GM12878 (cell line): ENCODE measurements around the gene FGR.

Experiments
- EZH2 ChIP-seq: IDR thresholded peaks from 2 replicates; pipeline ENCODE4 v1.6.1; 2012; ENCODE audit warnings: low read depth, mild to moderate bottlenecking, control low read depth, inconsistent platforms, low read length, borderline replicate concordance; ENCODE audit not compliant: control insufficient read depth
- GABPA ChIP-seq: IDR thresholded peaks from 2 replicates; pipeline ENCODE4 v1.6.1; 2014; ENCODE audit warnings: antibody characterized with exemption, low read depth, mild to moderate bottlenecking, inconsistent platforms
- IKZF1 ChIP-seq: fragments of 450-650 bp; conservative IDR thresholded peaks from 2 replicates; pipeline ENCODE4 v1.6.1; 2017; ENCODE audit warnings: antibody characterized with exemption, mild to moderate bottlenecking
- JUNB ChIP-seq: IDR thresholded peaks from 2 replicates; pipeline ENCODE4 v1.6.1; 2016; ENCODE audit warnings: antibody characterized with exemption, mild to moderate bottlenecking
- NBN ChIP-seq: fragments of 450-650 bp; IDR thresholded peaks from 2 replicates; pipeline ENCODE4 v1.6.1; 2016
- POLR2A ChIP-seq: IDR thresholded peaks from 2 replicates; pipeline ENCODE4 v1.6.1; 2011; ENCODE audit warnings: low read depth, mild to moderate bottlenecking, low read length
- SRF ChIP-seq, 2 experiments: IDR thresholded peaks; 2 replicates each; pipeline ENCODE4 v1.6.1; 2011; ENCODE audit warnings: low read depth in 2 of 2, low read length in 2 of 2, mild to moderate bottlenecking in 1 of 2, moderate library complexity in 1 of 2
- TCF7 ChIP-seq: IDR thresholded peaks from 2 replicates; pipeline ENCODE4 v1.6.1; 2014; ENCODE audit warnings: antibody characterized with exemption, borderline replicate concordance
- ZNF274 ChIP-seq: IDR thresholded peaks from one replicate; pipeline ENCODE4 v1.8.0; 2011; ENCODE audit not compliant: insufficient read length, insufficient read depth
- ZNF384 ChIP-seq: IDR thresholded peaks from 2 replicates; pipeline ENCODE4 v1.6.1; 2012; ENCODE audit warnings: low read depth, mild to moderate bottlenecking, low read length, improper control_type of control experiment, borderline replicate concordance
- TF ChIP-seq, protein P1 (sequence below), 3 experiments: IDR thresholded peaks in 2 of 3; conservative IDR thresholded peaks in 1 of 3; 2 replicates each; pipeline ENCODE4 v1.5.1; 2011; ENCODE audit warnings: low read depth in 3 of 3, low read length in 3 of 3, mild to moderate bottlenecking in 3 of 3, control low read depth in 2 of 3, moderate library complexity in 2 of 3, inconsistent platforms in 1 of 3, mixed read lengths in 1 of 3; ENCODE audit not compliant: control insufficient read depth in 2 of 3, insufficient read depth in 1 of 3; ENCODE audit errors: extremely low read depth in 1 of 3
- TF ChIP-seq, protein P2 (sequence below): IDR thresholded peaks from 2 replicates; pipeline ENCODE4 v1.6.1; 2011; ENCODE audit warnings: mild to moderate bottlenecking, low read depth, low read length, moderate library complexity; ENCODE audit not compliant: insufficient replicate concordance

DNA sequence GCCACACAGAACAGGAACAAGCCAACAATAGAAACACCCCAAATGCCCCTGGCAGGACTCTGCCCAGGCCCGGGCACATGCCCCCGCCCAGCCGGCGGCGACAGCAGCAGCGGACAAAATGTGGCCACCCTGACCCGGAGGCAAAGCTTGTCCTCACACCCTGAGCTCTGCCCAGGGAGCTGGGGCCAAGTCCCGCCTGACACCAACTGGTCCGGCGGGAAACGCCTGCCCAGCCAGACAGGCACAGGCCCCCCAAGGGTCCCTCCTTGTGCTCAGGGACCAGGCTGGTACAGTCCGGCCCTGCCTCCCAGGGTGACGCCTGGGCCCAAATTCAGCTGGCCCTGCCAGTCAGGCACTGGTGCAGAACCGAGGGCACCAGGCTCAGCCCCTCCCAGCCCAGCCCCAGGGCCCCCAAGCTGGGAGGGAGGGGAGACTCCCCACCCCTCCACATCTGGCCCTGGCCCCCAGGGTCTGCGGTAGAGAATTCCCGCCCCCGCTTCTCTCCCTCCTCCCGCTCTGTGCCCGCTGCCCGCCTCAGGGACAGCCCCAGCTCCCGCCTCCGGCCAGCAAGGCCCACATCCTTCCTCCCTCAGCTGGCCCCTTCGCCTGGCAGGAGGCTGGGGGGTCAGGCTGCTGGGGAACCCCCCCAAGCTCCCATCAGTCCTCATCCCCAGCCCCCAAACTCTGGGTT, 33.1 kb downstream of the FGR start:
- TF ChIP-seq, protein P1, sequence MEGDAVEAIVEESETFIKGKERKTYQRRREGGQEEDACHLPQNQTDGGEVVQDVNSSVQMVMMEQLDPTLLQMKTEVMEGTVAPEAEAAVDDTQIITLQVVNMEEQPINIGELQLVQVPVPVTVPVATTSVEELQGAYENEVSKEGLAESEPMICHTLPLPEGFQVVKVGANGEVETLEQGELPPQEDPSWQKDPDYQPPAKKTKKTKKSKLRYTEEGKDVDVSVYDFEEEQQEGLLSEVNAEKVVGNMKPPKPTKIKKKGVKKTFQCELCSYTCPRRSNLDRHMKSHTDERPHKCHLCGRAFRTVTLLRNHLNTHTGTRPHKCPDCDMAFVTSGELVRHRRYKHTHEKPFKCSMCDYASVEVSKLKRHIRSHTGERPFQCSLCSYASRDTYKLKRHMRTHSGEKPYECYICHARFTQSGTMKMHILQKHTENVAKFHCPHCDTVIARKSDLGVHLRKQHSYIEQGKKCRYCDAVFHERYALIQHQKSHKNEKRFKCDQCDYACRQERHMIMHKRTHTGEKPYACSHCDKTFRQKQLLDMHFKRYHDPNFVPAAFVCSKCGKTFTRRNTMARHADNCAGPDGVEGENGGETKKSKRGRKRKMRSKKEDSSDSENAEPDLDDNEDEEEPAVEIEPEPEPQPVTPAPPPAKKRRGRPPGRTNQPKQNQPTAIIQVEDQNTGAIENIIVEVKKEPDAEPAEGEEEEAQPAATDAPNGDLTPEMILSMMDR (IDR thresholded peaks at IDR 0.05 in 2 of 3, conservative IDR thresholded peaks at IDR 0.05 in 1 of 3; ENCODE audit: control insufficient read depth in 2 of 3, extremely low read depth in 1 of 3, insufficient read depth in 1 of 3, low read depth in 3 of 3, low read length in 3 of 3) = no peak
- TF ChIP-seq POLR2A (no peak), IKZF1 (peak; percentile 66), ZNF274 (no peak), ZNF384 (no peak), TCF7 (no peak), SRF (IDR thresholded peaks at IDR 0.05; ENCODE audit: low read depth in 2 of 2, low read length in 2 of 2) (no peak), GABPA (no peak), EZH2 (no peak), NBN (no peak), JUNB (no peak)
- TF ChIP-seq, protein P2, sequence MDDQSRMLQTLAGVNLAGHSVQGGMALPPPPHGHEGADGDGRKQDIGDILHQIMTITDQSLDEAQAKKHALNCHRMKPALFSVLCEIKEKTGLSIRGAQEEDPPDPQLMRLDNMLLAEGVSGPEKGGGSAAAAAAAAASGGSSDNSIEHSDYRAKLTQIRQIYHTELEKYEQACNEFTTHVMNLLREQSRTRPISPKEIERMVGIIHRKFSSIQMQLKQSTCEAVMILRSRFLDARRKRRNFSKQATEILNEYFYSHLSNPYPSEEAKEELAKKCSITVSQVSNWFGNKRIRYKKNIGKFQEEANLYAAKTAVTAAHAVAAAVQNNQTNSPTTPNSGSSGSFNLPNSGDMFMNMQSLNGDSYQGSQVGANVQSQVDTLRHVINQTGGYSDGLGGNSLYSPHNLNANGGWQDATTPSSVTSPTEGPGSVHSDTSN = no peak
